Panc1 (cell line): ENCODE results near the gene HCFC1. TPM values are rescaled to one million over a fixed set of nuclear protein-coding genes. Genes with fewer than 3 reads are reported as not detected.
A peak's percentile ranks its signal among the peaks of the same experiment; 100 is the strongest.

Source experiments
- ATAC-seq: fragments of 200-7000 bp; cut with Tn5 transposase; 2 replicates; pipeline ENCODE4 v1.9.1; 2020; ENCODE audit warnings: mild to moderate bottlenecking, moderate library complexity
- BruUV-seq: library from RNA; stranded (reverse); fragments of 400-500 nt; replicated peaks from 2 replicates; lab custom pipeline; 2021; lab: Mats Ljungman, UMichigan
- CTCF ChIA-PET: fragments of 300-600 bp; sonication (Branson Sonifier 250); formaldehyde crosslinking; loops from one replicate; lab custom pipeline; 2022; ENCODE audit warnings: antibody characterized with exemption; lab: Charles Lee
- POLR2A ChIA-PET: fragments of 300-600 bp; sonication (Branson Sonifier 250); formaldehyde crosslinking; loops from one replicate; lab custom pipeline; 2022; ENCODE audit warnings: antibody characterized with exemption; lab: Charles Lee
- DNase-seq: peaks from one replicate; pipeline ENCODE4 v3.0.0-alpha.2; 2010; ENCODE audit warnings: low read depth, low spot score
- H3K27ac ChIP-seq: 2 replicates; pipeline ENCODE4 v1.5.1; 2011; ENCODE audit warnings: mild to moderate bottlenecking, low read length, inconsistent platforms
- H3K27me3 ChIP-seq: fragments of 200-500 bp; sonication (Bioruptor generic); 2 replicates; pipeline ENCODE4 v1.6.0; 2014; ENCODE audit warnings: low read length, inconsistent platforms; ENCODE audit not compliant: control insufficient read depth, insufficient read depth
- H3K36me3 ChIP-seq: fragments of 200-500 bp; sonication (Bioruptor generic); 2 replicates; pipeline ENCODE4 v1.5.1; 2014; ENCODE audit warnings: inconsistent platforms, mild to moderate bottlenecking, low read length, moderate library complexity; ENCODE audit not compliant: control insufficient read depth, insufficient read depth
- H3K4me1 ChIP-seq: 2 replicates; pipeline ENCODE4 v1.5.1; 2011; ENCODE audit warnings: inconsistent platforms, mild to moderate bottlenecking, low read length, moderate library complexity; ENCODE audit not compliant: control insufficient read depth, insufficient read depth
- H3K4me3 ChIP-seq, 2 experiments: 2 replicates each; pipeline ENCODE4 v1.5.1; 2011 to 2012; ENCODE audit warnings: low read depth in 2 of 2, low read length in 2 of 2, mild to moderate bottlenecking in 2 of 2, inconsistent platforms in 1 of 2, moderate library complexity in 1 of 2
- H3K9me3 ChIP-seq: fragments of 200-500 bp; sonication (Bioruptor generic); 2 replicates; pipeline ENCODE4 v1.5.1; 2014; ENCODE audit warnings: low read depth, mild to moderate bottlenecking, inconsistent platforms, low read length, moderate library complexity; ENCODE audit not compliant: control insufficient read depth, insufficient read depth
- CTCF ChIP-seq: fragments of 450-650 bp; IDR thresholded peaks from 2 replicates; pipeline ENCODE4 v1.5.1; 2017; ENCODE audit warnings: mild to moderate bottlenecking
- POLR2AphosphoS5 ChIP-seq: IDR thresholded peaks from 2 replicates; pipeline ENCODE4 v1.6.1; 2012; ENCODE audit warnings: mild to moderate bottlenecking, low read depth, low read length, moderate library complexity
- REST ChIP-seq, 2 experiments: IDR thresholded peaks; 2 replicates each; pipeline ENCODE4 v1.6.1; 2011 to 2012; ENCODE audit warnings: low read depth in 2 of 2, control low read depth in 1 of 2, low read length in 1 of 2, mild to moderate bottlenecking in 1 of 2, moderate library complexity in 1 of 2; ENCODE audit not compliant: insufficient read depth in 1 of 2
- SIN3A ChIP-seq: IDR thresholded peaks from 2 replicates; pipeline ENCODE4 v1.6.1; 2012; ENCODE audit warnings: low read depth, mild to moderate bottlenecking, low read length, moderate library complexity, borderline replicate concordance; ENCODE audit not compliant: insufficient read depth
- TCF7L2 ChIP-seq: IDR thresholded peaks from 2 replicates; pipeline ENCODE4 v1.6.1; 2011; ENCODE audit warnings: mild to moderate bottlenecking, low read depth, low read length, inconsistent platforms
- in situ Hi-C: cut with HindIII; loops from 2 replicates; pipeline ENCODE4 v1.10.0; 2016; ENCODE audit warnings: low sequenced_read_pairs, low pct_unique_long_range_greater_than_20kb
- intact Hi-C: fragments of 100-400 bp; cut with micrococcal nuclease; formaldehyde crosslinking; loops from one replicate; pipeline ENCODE4 v1.10.0; 2022; ENCODE audit not compliant: unreplicated experiment
- total RNA-seq: library from RNA; stranded (reverse); gene quantifications from one replicate; pipeline ENCODE4 v1.2.1, GENCODE V29; 2021; ENCODE audit not compliant: unreplicated experiment

The HCFC1 gene
- total RNA-seq, 1 experiment from 2014 or later, result 113 TPM

- Histone ChIP-seq H3K4me1 (peaks cover 39% of the 10 kb centered on the region), H3K36me3 (no peaks in the 10 kb centered on the region; the same call in 1 of the 2 replicates)
- CTCF ChIA-PET, result interaction anchor here (0.7 kb wide), 1 partner anchor 481 kb away, joined by 3 read pairs; no protein-coding TSS in a partner anchor
Measured at GRCh38 chrX:153971124-153971449, 531 bp downstream of the HCFC1 start.

GRCh38 chrX:153970357-153971123 lies 1.1 kb downstream of the HCFC1 start:
- TF ChIP-seq REST (IDR thresholded peaks at IDR 0.05; ENCODE audit: insufficient read depth in 1 of 2, low read depth in 2 of 2, low read length in 1 of 2), result no peak
- TF ChIP-seq CTCF, result no peak
- TF ChIP-seq POLR2AphosphoS5, result peak; percentile 51
- 0 out of 2 replicates have a peak, but pooled peaks have one; percentile 68 for TF ChIP-seq SIN3A
- peak; percentile 34 for TF ChIP-seq TCF7L2
- POLR2A ChIA-PET, result interaction anchor here (0.6 to 0.7 kb wide), 4 partner anchors 21 to 440 kb away, joined by 3 to 5 read pairs (median 4); no protein-coding TSS in a partner anchor
- ATAC-seq, result peak; percentile 23
- H3K27me3 ChIP-seq, result no peaks in the 10 kb centered on the region
- peaks cover 39% of the 10 kb centered on the region for H3K4me1 ChIP-seq
- H3K36me3 ChIP-seq, result no peaks in the 10 kb centered on the region; the same call in 1 of the 2 replicates
- BruUV-seq, result TSS peak; percentile 76
- in situ Hi-C loops (no loop called here), intact Hi-C loops (no loop called here)
- no peak for DNase-seq
- no peaks in the 10 kb centered on the region for H3K9me3 ChIP-seq
- H3K27ac ChIP-seq, result peak overlapping the region; percentile 99
- CTCF ChIA-PET, result interaction anchor here (0.7 kb wide), 2 partner anchors 48 to 480 kb away, joined by 3 read pairs; no protein-coding TSS in a partner anchor
- H3K4me3 ChIP-seq, result peak overlapping the region; percentile 95 to 98

More at GRCh38 chrX:153971124-153971449, 531 bp downstream of the HCFC1 start:
- no TSS peak for BruUV-seq
- ATAC-seq (peak; percentile 74), DNase-seq (no peak)
- POLR2A ChIA-PET, result interaction anchor here (0.9 kb wide), 1 partner anchor 127 kb away, joined by 3 read pairs; the partner anchor contains the start of gene MECP2
- TF ChIP-seq POLR2AphosphoS5, result peak; percentile 49; the same call in 1 of the 2 replicates
- no peak for TF ChIP-seq CTCF
- peak; percentile 47; the same call in 1 of the 2 replicates for TF ChIP-seq TCF7L2
- no peak for TF ChIP-seq SIN3A
- H3K9me3 ChIP-seq, result no peaks in the 10 kb centered on the region
- H3K4me3 ChIP-seq, result peak overlapping the region; percentile 95 to 98
- in situ Hi-C loops (no loop called here), intact Hi-C loops (no loop called here)
- no peaks in the 10 kb centered on the region for H3K27me3 ChIP-seq
- H3K27ac ChIP-seq, result peak overlapping the region; percentile 99
